Hepatocyte (in vitro differentiated cells): Measurements from ENCODE around the gene BICDL1. TPM values are rescaled to one million over a fixed set of nuclear protein-coding genes. Genes with fewer than 3 reads are reported as not detected.

ENCODE experiments used
- DNase-seq: peaks from one replicate; pipeline ENCODE4 v3.0.0-alpha.2; 2016; ENCODE audit warnings: low spot score
- H2AFZ ChIP-seq: fragments of 200-600 bp; sonication (generic); 2 replicates; pipeline ENCODE4 v1.6.0; 2016; ENCODE audit warnings: antibody characterized with exemption, mild to moderate bottlenecking
- H3K27ac ChIP-seq: fragments of 200-600 bp; sonication (generic); 2 replicates; pipeline ENCODE4 v1.5.1; 2016; ENCODE audit warnings: mild to moderate bottlenecking
- H3K27me3 ChIP-seq: fragments of 200-600 bp; sonication (generic); 2 replicates; pipeline ENCODE4 v1.6.1; 2016
- H3K36me3 ChIP-seq: fragments of 200-600 bp; sonication (generic); replicated peaks from 2 replicates; pipeline ENCODE4 v1.5.1; 2016; ENCODE audit warnings: low read depth; ENCODE audit not compliant: insufficient read depth
- H3K4me1 ChIP-seq: fragments of 200-600 bp; sonication (generic); 2 replicates; pipeline ENCODE4 v1.5.1; 2016; ENCODE audit warnings: mild to moderate bottlenecking, moderate library complexity; ENCODE audit not compliant: insufficient read depth
- H3K4me2 ChIP-seq: fragments of 200-600 bp; sonication (generic); 2 replicates; pipeline ENCODE4 v1.6.0; 2016
- H3K4me3 ChIP-seq: fragments of 200-600 bp; sonication (generic); 2 replicates; pipeline ENCODE4 v1.5.1; 2016; ENCODE audit warnings: mild to moderate bottlenecking
- H3K79me2 ChIP-seq: fragments of 200-600 bp; sonication (generic); 2 replicates; pipeline ENCODE4 v1.6.0; 2017; ENCODE audit warnings: mild to moderate bottlenecking
- H3K9me2 ChIP-seq: fragments of 200-600 bp; sonication (generic); replicated peaks from 2 replicates; pipeline ENCODE4 v1.6.0; 2017; ENCODE audit warnings: mild to moderate bottlenecking; ENCODE audit not compliant: insufficient read depth
- H3K9me3 ChIP-seq: fragments of 200-600 bp; sonication (generic); 2 replicates; pipeline ENCODE4 v1.5.1; 2016; ENCODE audit warnings: low read depth, mild to moderate bottlenecking
- H4K20me1 ChIP-seq: fragments of 200-600 bp; sonication (generic); 2 replicates; pipeline ENCODE4 v1.6.0; 2016; ENCODE audit warnings: mild to moderate bottlenecking; ENCODE audit not compliant: insufficient read depth, poor library complexity, severe bottlenecking
- EZH2 ChIP-seq: fragments of 200-600 bp; sonication (generic); IDR thresholded peaks from 2 replicates; pipeline ENCODE4 v1.6.1; 2016; ENCODE audit warnings: antibody characterized with exemption, mild to moderate bottlenecking, borderline replicate concordance
- EZH2phosphoT487 ChIP-seq: fragments of 200-600 bp; sonication (generic); IDR thresholded peaks from one replicate; pipeline ENCODE4 v1.6.1; 2018; ENCODE audit warnings: antibody characterized with exemption, mild to moderate bottlenecking, low read depth, moderate library complexity; ENCODE audit not compliant: unreplicated experiment, severe bottlenecking
- WGBS: methylation state at CpG from one replicate; pipeline ENCODE4 v1.1.6; 2016; ENCODE audit warnings: low lambda C conversion rate; ENCODE audit errors: missing lambda C conversion rate; 5-methylcytosine and 5-hydroxymethylcytosine counted together
- polyA plus RNA-seq: library from polyadenylated mRNA; unstranded; fragments of >200 nt; fragmentation: Nextera tagmentation; extraction: Ambion mirVana; gene quantifications from 2 replicates; pipeline ENCODE4 v1.2.1, GENCODE V29; 2016
- total RNA-seq: library from RNA; depleted of rRNA; stranded (reverse); fragments of >200 nt; gene quantifications from 2 replicates; pipeline ENCODE4 v1.2.3, GENCODE V29; 2014
- TF ChIP-seq, protein P1 (sequence below): fragments of 200-600 bp; sonication (generic); IDR thresholded peaks from 2 replicates; pipeline ENCODE4 v1.5.1; 2016; ENCODE audit warnings: antibody characterized with exemption, mild to moderate bottlenecking; ENCODE audit not compliant: poor library complexity

BICDL1 gene
- total and polyA plus RNA-seq, 2 experiments from 2014 or later: 10.6 to 21.9 TPM

DNA sequence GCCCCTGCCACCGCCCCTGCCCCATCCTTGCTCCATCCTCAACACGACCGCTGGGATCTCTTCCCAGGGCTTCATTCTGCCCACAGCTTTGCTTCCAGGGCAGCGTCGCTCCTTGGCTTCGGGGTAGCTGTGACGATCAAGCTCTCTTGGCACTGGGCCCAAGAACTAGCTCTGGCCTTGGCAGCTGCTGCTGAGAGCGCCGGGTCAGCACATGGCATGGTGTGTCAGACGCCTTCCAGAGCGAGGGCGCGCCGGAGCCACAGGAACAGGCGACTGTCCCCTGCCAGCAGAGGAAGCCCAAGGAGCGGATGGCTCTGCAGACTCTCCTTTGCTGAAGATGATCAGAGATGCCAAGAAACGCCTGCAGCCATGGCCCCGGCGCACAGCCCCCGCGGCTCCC is 111.6 kb downstream of the BICDL1 start:
- H2AFZ ChIP-seq: no peak overlapping the region
- H3K9me2 ChIP-seq: no peaks in the 10 kb centered on the region
- H3K27me3 ChIP-seq: no peaks in the 10 kb centered on the region
- TF ChIP-seq EZH2phosphoT487 (no peak), EZH2 (no peak)
- TF ChIP-seq, protein P1, sequence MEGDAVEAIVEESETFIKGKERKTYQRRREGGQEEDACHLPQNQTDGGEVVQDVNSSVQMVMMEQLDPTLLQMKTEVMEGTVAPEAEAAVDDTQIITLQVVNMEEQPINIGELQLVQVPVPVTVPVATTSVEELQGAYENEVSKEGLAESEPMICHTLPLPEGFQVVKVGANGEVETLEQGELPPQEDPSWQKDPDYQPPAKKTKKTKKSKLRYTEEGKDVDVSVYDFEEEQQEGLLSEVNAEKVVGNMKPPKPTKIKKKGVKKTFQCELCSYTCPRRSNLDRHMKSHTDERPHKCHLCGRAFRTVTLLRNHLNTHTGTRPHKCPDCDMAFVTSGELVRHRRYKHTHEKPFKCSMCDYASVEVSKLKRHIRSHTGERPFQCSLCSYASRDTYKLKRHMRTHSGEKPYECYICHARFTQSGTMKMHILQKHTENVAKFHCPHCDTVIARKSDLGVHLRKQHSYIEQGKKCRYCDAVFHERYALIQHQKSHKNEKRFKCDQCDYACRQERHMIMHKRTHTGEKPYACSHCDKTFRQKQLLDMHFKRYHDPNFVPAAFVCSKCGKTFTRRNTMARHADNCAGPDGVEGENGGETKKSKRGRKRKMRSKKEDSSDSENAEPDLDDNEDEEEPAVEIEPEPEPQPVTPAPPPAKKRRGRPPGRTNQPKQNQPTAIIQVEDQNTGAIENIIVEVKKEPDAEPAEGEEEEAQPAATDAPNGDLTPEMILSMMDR: no peak
- H3K4me1 ChIP-seq: peaks cover 14% of the 10 kb centered on the region
- H3K36me3 ChIP-seq: no peaks in the 10 kb centered on the region
- H3K27ac ChIP-seq: no peak overlapping the region
- H3K79me2 ChIP-seq: peaks cover 49% of the 10 kb centered on the region
- no peak overlapping the region for H3K4me3 ChIP-seq
- peaks cover 26% of the 10 kb centered on the region for H4K20me1 ChIP-seq
- no peaks in the 10 kb centered on the region for H3K9me3 ChIP-seq
- H3K4me2 ChIP-seq: peak overlapping the region; percentile 20
- 95% methylated on average over 20 of the region's 21 CpGs for WGBS
- DNase-seq: no peak

DNA sequence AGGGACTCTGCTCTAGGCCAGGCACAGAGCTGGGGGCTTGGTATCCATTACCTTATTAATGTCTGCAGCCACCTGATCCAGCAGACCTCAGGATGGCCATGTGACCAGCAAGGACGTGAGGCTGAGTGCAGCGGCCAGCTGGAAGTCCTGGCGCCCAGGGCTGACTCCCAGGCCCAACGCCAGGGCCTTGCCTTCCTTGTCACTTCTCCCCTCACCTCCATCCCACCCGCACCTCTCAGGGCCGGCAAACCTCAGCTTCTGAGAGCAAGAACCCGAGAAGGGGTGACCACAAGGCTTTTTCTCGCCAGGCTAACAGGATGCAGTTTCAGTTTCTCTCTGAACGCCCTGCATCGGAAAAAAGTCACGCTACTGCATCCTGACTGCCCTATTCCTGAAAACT is 112.1 kb downstream of the BICDL1 start:
- no peak overlapping the region for H3K27ac ChIP-seq
- H3K4me2 ChIP-seq: peak overlapping the region; percentile 20
- no peaks in the 10 kb centered on the region for H3K36me3 ChIP-seq
- no peaks in the 10 kb centered on the region for H3K9me3 ChIP-seq
- no peak for TF ChIP-seq EZH2
- H3K9me2 ChIP-seq: no peaks in the 10 kb centered on the region
- WGBS: 88% methylated on average over 11 of the region's 11 CpGs
- H3K4me1 ChIP-seq: peaks cover 14% of the 10 kb centered on the region
- DNase-seq: no peak
- H4K20me1 ChIP-seq: peaks cover 26% of the 10 kb centered on the region
- peaks cover 52% of the 10 kb centered on the region for H3K79me2 ChIP-seq
- H2AFZ ChIP-seq: no peak overlapping the region
- no peak overlapping the region for H3K4me3 ChIP-seq
- H3K27me3 ChIP-seq: no peaks in the 10 kb centered on the region

GRCh38 chr12:120101617-120102016 is 112.6 kb downstream of the BICDL1 start:
- Histone ChIP-seq H3K9me2 (no peaks in the 10 kb centered on the region), H3K4me2 (no peak overlapping the region), H3K36me3 (no peaks in the 10 kb centered on the region), H3K79me2 (peaks cover 57% of the 10 kb centered on the region), H3K27me3 (no peaks in the 10 kb centered on the region), H3K4me1 (peaks cover 14% of the 10 kb centered on the region), H2AFZ (no peak overlapping the region), H3K27ac (no peak overlapping the region), H3K4me3 (no peak overlapping the region), H3K9me3 (no peaks in the 10 kb centered on the region), H4K20me1 (peaks cover 26% of the 10 kb centered on the region)
- DNase-seq: no peak
- TF ChIP-seq, protein P1: no peak
- no peak for TF ChIP-seq EZH2phosphoT487
- TF ChIP-seq EZH2: no peak
- 89% methylated on average over 10 of the region's 13 CpGs for WGBS

DNA sequence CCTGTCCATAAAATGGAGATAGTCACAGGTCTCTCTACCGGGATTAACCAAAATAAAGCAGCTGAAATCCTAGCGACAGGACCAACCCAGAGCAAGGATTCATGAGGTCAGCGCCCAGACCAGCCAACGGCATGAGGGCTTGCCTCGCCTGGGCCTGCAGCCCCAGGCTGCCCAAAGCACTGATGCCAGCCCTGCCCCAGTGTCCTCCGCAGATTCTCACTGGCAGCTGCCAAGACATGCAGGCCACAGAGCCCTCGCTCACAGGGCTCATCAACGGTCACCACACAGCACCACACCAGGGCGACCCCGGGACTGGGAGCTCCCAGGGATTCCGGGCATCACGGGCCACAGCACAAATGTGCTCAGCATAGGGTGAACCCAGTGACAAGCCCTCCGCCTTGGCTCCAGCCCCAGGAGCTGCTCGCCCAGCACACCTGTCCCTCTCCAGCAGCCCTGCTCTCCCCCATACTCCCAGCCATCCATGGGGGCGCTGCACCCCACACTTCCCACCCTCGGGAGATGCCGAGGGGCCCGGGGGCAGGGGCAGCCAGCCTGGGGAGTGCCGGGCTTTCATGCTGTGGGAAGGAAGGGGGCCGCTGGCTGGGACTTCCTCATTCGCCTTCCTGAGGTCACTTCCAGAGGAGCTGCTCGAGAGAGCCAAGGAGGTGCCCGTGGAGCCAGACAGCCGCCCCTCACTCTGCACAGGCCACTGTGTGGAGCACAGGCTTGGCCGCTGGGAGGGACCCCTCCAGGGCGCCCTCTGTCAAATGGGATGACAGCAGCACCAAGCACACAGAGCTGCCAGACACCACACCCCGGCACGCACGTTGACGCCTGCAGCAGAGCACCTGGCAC is 113.4 kb downstream of the BICDL1 start:
- Histone ChIP-seq H3K4me3 (no peak overlapping the region), H2AFZ (no peak overlapping the region), H3K27me3 (no peaks in the 10 kb centered on the region), H4K20me1 (peaks cover 26% of the 10 kb centered on the region), H3K27ac (no peak overlapping the region), H3K4me2 (no peak overlapping the region), H3K9me3 (no peaks in the 10 kb centered on the region), H3K79me2 (peaks cover 65% of the 10 kb centered on the region), H3K4me1 (peaks cover 14% of the 10 kb centered on the region), H3K36me3 (no peaks in the 10 kb centered on the region), H3K9me2 (no peaks in the 10 kb centered on the region)
- no peak for TF ChIP-seq EZH2phosphoT487
- no peak for DNase-seq
- WGBS: 99% methylated on average over 24 of the region's 30 CpGs
